Ramos (cell line): ENCODE data around the gene RAB35.
"Not testable (repeated sequence)": the region's sequence is repeated elsewhere in the genome, so short reads cannot be mapped to it uniquely, and the experiment has no call there.

Source experiments
- in situ Hi-C: fragments of 300-500 bp; cut with MboI; formaldehyde crosslinking; loops from one replicate; pipeline ENCODE4 v1.14.3; 2022; ENCODE audit warnings: low sequenced_read_pairs; ENCODE audit not compliant: unreplicated experiment

The RAB35 gene

GRCh38 chr12:120064054-120064940 lies 52.3 kb downstream of the RAB35 start:
- in situ Hi-C loops: no loop called here

DNA sequence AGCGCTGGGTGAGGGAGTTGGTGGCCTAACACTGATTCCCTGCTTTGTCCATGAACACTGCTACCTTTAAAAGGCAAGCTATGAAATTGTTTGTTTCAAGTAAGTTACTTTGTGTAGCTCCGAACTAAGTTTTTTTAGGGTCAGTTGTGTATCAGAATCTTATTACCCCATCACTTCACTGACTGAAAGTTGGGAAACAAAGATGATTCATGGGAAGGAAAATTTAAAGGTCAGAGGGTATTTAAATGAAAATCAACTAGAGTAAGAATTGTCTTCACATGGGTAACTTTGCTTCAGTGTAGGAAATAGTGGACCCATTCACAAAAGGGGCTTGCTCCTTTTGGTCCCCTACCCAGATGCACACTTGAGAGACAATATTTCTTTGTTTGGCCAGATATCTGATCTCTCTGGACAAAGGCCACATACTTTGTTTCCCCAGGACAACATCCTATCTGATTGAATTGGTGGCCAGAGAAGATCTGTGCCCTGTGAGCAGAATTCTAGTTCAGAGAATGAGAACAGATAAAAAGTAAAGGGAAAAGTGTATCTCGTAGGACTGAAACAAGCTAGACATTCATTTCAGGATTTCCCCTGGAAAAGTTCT lies 53.5 kb downstream of the RAB35 start:
- in situ Hi-C loops: no loop called here

GRCh38 chr12:120061575-120062214 lies 54.9 kb downstream of the RAB35 start:
- in situ Hi-C loops: no loop called here

- in situ Hi-C loops: no loop called here
These were observed 55.8 kb downstream of the RAB35 start for GRCh38 chr12:120060717-120061116.

GRCh38 chr12:120060196-120060595 lies 56.4 kb downstream of the RAB35 start:
- in situ Hi-C loops: no loop called here

DNA sequence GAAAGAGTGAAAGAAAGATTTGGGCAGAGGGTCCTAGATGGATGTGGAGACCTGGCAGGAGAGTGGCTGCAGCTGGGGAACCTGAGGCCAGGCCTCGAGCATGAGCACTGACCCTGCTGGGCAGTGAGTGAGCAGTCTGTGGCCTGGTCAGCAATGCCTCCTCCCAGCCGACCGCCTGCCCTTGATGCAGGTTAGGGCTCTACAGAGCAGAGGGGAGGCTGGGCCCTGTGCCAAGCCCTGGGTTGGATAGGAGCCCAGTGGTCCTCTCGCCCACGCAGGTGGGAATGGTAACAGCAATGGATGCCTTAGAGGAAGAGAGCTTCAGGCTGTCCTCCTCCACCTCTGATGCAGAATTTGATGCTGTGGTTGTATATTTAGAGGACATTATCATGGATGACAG lies 59.8 kb downstream of the RAB35 start:
- in situ Hi-C loops: no loop called here

GRCh38 chr12:120055231-120056000 lies 61.1 kb downstream of the RAB35 start:
- in situ Hi-C loops: no loop called here

GRCh38 chr12:120054293-120054692 lies 62.3 kb downstream of the RAB35 start:
- in situ Hi-C loops: no loop called here

DNA sequence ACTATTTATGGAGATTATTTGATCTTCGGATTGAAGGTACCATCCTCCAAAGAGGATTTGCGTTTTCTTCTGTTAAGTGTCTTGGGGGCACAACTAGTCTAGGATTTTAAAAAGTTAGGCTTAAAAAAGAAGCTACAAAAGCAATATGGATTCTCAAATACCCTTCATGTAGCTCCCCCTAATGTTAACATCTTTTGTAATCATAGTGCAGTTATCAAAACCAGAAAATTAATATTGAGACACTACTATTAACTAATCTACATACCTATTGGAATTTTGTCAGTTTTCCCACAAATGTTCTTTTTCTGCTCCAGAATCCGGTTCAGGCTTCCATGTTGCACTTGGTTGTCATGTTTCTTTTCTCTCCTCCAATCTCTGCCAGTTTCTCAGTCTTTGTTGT lies 65.0 kb downstream of the RAB35 start:
- in situ Hi-C loops: no loop called here

GRCh38 chr12:120049426-120049825 lies 67.1 kb downstream of the RAB35 start:
- in situ Hi-C loops: no loop called here

GRCh38 chr12:120048263-120048662 lies 68.3 kb downstream of the RAB35 start:
- in situ Hi-C loops: no loop called here

DNA sequence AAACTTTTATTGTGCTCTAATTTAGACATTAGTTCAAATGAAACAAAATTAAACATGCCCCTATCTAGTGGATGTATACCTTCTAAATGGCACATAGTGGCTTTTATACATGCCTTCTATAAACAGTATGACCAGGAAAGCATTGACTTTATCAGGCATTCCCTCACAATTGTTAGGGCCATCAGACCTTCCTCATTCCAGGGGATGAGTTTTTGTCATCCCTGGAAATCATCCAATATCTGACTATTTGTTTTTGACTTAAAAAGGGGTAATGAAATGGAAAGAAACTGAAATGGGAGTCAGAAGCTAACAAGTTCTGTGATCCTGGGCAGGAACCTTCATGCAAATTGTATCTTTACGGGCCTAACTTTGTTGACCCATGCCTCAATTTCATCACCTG lies 69.5 kb downstream of the RAB35 start:
- in situ Hi-C loops: no loop called here

GRCh38 chr12:120045367-120045766 lies 71.2 kb downstream of the RAB35 start:
- in situ Hi-C loops: not testable (repeated sequence)
